H54 (cell line): ENCODE measurements around the gene TPSB2.
"Not testable (repeated sequence)": the region's sequence is repeated elsewhere in the genome, so short reads cannot be mapped to it uniquely, and the experiment has no call there.

Experiments used
- DNase-seq: peaks from one replicate; pipeline ENCODE4 v3.0.0; 2011; ENCODE audit warnings: low spot score, mixed read lengths; ENCODE audit not compliant: insufficient read length
- FAIRE-seq: peaks from 3 replicates; lab custom pipeline; 2011; peaks lifted over from hg19 to GRCh38; lab: Jason Lieb, UNC
- POLR2A ChIP-seq: IDR thresholded peaks from 2 replicates; pipeline ENCODE4 v1.6.1; 2011; ENCODE audit warnings: low read depth, mild to moderate bottlenecking, low read length

The TPSB2 gene

DNA sequence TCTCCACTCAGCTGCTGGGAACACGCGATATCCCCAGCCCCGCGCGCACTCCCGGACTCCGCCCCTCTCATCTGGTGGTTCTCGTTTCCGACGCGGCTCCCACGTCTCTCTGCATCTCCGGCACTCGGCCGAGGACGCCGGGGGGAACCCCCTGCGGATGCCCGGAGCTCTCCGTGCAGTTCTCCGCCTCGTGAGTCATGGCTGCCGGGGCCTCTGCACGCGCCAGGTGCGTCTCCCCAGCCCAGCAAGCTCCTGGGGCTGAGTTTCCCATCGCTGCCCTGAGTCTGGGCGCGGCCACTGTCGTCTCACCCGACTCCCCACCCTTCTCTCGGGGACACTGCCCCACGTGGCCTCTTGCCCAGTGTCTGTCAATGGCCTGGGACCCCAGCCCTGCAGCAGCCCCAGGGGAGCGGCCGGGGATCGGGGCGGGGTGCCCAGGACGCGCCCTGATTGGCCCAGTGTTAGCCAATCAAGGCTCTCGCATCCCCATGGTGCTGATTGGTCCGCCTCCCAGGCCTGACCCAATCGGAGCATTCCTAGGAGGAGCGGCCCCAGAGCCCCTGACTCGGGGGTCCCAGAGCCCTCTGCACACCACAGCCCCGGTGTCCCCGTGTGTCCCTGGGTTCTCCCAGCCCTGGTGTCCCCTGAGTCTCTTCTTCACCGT, 23.8 kb upstream of the TPSB2 start:
- not testable (repeated sequence) for FAIRE-seq, DNase-seq

DNA sequence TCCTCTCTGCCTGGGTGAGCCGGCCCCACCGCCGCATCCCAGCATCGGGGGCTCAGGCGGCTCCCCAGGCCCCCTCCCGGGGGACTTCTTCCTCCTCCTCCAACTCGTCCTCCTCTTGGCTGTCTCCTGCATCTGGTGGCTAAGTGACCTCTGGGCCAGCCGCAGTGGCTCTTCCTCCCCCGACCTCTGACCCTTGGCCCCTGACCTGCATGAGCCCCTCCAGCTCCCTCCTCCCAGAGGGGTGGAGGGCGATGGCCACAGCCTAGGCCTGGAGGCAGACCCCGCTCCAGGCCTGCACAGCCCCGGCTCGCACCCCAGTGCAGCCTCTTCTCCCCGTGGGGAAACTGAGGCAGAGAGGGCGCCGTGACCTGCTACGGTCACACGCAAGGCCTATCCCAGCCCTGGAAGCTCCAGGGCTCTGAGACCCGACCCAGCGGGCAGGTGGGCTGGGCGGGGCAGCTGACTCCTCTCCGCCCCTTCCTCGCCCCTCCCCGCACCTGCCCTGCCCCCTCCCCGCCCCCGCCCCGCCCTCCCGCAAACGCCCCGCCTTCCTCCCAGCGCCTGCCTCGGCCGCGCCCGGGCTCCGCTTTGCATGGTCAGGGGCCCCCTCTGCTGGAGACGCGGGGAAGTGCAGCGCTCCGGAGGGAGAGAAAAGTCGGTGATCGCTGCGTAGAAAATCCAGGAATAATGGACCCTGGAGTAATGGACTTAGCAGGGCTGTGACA, 19.2 kb upstream of the TPSB2 start:
- not testable (repeated sequence) for DNase-seq, FAIRE-seq

GRCh38 chr16:1247903-1248537, 18.0 kb upstream of the TPSB2 start:
- DNase-seq, FAIRE-seq: not testable (repeated sequence)

DNA sequence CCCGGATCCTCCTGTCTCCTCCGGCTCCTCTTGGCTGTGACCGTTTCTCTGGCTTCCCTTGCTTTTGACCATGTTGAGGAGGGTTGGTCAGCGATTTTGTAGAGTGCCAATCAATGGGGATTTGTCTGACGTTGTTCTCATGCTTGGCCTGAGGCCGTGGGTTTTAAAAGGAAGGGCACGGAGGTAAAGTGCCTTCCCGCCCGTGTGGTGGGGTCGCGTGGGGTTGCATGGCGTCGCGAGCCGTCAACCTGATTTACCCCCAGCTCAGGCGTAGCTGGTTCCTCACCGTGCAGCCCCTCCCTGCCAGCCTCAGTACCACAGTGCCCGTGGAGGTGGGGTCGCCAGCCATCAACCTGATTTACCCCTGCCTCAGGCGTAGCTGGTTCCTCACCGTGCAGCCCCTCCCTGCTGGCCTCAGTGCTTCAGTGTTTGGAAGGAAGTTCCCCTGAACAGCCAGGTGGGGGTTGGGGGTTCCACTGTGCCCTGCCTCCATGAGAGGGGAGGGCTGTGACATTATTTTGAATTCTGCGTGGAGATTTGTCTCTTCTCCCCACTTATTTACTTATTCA, 15.6 kb upstream of the TPSB2 start:
- TF ChIP-seq POLR2A: no peak
- DNase-seq: no peak
- no peak for FAIRE-seq

DNA sequence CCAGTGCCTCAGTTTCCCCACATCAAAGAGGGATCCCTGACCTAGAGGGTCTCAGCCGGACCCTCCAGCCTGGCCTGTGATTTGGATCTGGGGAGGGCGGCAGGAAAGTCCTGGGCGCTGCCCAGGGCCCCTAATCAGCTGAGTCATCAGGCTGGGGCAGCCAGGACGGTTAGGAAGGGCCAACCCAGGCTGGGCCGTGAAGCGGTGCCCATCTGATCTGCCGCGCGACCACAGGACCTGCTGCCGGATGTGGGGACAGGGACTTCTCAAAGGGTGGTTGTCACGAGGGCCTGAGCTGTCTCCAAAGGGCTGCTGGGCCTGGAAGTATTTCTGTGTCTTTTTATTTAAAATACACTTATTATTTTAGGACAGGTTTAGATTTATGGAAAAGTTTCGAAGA, 14.9 kb upstream of the TPSB2 start:
- DNase-seq: no peak
- FAIRE-seq: no peak
- TF ChIP-seq POLR2A: no peak

DNA sequence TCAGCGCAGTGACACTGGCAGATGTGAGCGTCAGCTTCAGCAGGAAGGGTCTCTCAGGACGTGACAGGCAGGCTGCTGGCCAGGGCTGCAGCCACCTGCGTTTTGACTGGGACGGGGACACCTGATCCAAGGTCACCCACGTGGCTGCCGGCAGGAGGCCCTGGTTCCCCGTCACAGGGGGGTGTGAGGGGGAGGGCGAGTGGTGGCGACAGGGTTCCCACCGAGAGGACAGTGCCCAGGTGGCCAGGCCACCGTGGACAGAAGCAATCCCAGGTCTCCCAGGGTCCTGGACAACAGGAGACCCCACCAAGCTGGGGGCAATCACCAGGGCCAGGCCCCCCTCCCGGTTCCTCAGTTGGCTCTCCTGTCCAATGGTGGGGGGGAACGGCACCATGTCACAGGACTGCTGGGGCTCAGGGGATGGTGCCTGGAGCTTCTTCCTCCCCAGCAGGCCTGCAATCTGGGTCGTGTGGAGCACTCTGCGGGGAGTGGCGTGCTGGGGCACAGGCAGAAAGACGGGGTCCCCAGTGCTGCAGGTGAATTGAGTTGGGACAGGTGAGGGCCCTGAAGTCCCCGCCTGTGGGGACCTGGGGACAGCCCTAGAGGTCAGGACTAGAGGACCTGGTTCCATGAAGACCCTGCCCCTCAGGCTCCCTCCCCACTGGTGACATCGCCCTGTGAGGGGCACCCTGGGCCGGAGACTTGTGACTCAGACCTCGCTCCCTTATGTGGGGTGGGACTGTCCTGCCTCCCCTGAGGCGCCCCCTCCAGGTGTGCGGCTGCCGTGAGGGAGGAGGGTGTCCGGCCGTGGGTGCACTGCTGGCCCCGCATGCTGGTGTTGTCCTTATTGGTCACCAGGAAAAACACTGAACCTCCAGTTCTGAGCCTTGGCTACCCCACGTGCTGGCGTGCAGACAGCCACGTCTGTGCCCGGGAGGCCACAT, 14.2 kb upstream of the TPSB2 start:
- not testable (repeated sequence) for FAIRE-seq, DNase-seq

DNA sequence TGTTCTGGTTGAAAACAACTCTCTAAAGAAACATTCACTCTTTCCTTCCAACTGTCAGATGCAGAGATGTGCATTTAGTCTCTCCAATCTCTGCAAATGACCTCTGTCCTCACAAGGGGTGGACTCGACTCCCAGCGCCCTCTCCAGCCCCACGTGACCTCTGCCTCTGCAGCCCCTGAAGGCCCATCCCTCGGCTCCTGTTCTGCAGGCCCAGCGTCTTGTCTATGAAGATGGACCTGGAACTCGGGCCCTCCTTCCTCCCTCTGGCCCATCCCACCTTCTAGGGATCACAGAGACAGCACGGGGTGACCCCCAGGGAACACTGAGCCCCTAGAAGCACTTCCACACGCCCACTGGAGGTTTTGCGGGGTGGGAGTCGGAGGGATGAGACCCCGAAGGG, 13.4 kb upstream of the TPSB2 start:
- FAIRE-seq, DNase-seq: not testable (repeated sequence)

GRCh38 chr16:1241081-1241480, 11.1 kb upstream of the TPSB2 start:
- not testable (repeated sequence) for DNase-seq, FAIRE-seq

GRCh38 chr16:1240436-1240835, 10.5 kb upstream of the TPSB2 start, which contains the start of gene TPSAB1:
Gene TPSAB1 (plus strand): TSS chr16:1240705. CDS start chr16:1240939, 234 bp downstream.
- not testable (repeated sequence) for DNase-seq, FAIRE-seq

DNA sequence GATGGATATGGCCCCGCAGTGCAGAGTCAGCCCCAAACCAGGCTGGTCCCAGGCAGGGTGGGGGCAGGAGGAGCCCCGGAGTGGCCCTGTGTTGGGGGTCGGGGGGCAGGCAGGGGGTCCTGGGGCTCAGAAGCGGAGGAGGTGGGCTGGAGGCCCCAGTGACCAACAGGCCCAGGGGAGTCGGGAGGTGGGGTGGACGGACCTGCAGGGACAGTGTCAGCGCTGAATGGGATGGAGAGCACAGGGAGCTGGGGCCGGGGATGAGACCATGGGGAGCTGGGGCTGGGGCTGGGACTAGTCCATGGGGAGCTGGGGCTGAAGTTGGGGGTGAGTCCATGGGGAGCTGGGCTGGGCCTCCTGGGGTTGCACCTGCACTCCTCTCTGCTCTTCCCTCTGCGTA, 9.6 kb upstream of the TPSB2 start:
- not testable (repeated sequence) for DNase-seq, FAIRE-seq

DNA sequence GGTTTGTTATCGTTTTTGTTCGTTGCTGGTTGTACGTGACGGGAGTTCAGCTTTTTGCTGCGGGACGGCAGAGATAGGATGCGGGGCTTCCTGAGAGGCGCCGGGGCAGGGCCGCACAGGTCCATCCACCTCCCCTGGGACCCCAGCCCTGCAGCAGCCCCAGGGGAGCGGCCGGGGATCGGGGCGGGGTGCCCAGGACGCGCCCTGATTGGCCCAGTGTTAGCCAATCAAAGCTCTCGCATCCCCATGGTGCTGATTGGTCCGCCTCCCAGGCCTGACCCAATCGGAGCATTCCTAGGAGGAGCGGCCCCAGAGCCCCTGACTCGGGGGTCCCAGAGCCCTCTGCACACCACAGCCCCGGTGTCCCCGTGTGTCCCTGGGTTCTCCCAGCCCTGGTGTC, 8.9 kb upstream of the TPSB2 start:
- not testable (repeated sequence) for FAIRE-seq, DNase-seq

DNA sequence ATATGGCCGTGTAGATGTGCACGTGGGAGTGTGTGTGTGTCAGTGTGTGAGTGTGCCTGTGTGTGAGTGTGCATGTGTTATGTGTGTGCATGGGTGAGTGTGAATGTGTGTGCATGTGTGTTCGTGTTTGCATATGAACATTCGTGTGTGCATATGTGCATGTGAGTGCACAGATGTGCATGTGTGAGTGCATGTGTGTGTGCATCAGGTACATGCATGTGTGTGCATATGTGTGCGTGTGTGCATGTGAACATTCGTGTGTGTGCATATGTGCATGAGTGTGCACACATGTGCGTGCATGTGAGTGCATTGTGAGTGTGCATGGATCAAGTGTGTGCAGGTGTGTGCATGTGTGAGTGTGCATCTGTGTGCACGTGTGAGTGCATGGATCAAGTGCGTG, 8.0 kb upstream of the TPSB2 start:
- DNase-seq (no peak), FAIRE-seq (no peak)
- no peak for TF ChIP-seq POLR2A

DNA sequence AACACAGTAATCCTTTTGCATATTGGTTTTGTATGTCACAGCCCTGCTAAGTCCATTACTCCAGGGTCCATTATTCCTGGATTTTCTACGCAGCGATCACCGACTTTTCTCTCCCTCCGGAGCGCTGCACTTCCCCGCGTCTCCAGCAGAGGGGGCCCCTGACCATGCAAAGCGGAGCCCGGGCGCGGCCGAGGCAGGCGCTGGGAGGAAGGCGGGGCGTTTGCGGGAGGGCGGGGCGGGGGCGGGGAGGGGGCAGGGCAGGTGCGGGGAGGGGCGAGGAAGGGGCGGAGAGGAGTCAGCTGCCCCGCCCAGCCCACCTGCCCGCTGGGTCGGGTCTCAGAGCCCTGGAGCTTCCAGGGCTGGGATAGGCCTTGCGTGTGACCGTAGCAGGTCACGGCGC, 6.7 kb upstream of the TPSB2 start:
- FAIRE-seq: not testable (repeated sequence)

GRCh38 chr16:1232049-1232748, 2.2 kb upstream of the TPSB2 start:
- DNase-seq, FAIRE-seq: not testable (repeated sequence)

More for the DNA sequence above, 6.7 kb upstream of the TPSB2 start:
- DNase-seq: not testable (repeated sequence)

DNA sequence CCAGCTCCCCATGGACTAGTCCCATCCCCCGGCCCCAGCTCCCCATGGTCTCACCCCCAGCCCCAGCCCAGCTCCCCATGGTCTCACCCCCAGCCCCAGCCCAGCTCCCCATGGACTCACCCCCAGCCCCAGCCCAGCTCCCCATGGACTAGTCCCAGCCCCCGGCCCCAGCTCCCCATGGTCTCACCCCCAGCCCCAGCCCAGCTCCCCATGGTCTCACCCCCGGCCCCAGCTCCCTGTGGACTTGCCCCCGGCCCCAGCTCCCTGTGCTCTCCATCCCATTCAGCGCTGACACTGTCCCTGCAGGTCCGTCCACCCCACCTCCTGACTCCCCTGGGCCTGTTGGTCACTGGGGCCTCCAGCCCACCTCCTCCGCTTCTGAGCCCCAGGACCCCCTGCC, 1.3 kb upstream of the TPSB2 start:
- DNase-seq, FAIRE-seq: not testable (repeated sequence)

GRCh38 chr16:1230471-1231212, 658 bp upstream of the TPSB2 start:
- not testable (repeated sequence) for FAIRE-seq, DNase-seq

DNA sequence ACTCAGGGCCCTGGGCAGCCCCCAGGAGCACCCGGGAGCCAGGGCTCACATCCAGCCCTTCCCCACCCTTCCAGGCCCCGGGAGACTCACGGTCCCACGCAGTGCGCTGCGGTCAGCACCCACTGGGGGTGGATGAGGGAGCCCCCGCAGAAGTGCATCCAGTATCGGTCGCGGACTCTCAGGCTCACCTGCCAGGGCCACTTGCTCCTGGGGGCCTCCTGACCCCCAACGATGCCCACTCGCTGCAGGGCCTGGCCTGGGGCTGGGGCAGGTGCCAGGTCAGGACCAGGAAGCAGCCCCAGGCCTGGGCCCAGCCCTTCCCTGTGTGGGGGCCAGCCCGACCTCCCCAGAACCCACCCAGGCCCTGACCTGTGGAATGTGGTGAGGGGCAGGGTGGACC, 508 bp downstream of the TPSB2 start:
- not testable (repeated sequence) for DNase-seq, FAIRE-seq

- FAIRE-seq, DNase-seq: not testable (repeated sequence)
Measured at GRCh38 chr16:1228227-1228626, 1.8 kb downstream of the TPSB2 start.
